ENCODE measurements around the gene SLC25A21.
"Not testable (repeated sequence)": the region's sequence is repeated elsewhere in the genome, so short reads cannot be mapped to it uniquely, and the experiment has no call there.

Gene SLC25A21

GRCh38 chr14:36822685-36823084 is 349.7 kb downstream of the SLC25A21 start:
- no peak for DNase-seq (ENCODE audit: low spot score)

DNA sequence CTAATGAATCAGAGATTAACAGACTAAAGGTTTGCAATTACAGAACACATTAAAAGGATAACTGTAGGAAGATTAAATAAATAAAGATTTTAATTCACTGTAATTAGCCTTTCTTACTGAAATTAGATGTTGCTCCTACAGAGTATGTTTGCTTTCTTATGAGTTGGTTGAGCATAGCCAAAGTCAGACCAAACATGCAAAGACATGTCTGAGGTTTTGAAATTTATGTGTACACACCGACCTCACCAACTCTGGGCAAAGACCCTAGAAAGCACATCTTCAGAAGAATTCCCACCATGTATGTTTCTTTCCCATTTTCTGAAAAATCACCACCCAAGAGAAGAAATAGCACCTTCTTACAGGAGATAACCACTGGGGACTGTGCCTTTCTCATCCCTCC is 351.5 kb downstream of the SLC25A21 start:
- DNase-seq (ENCODE audit: low spot score) = no peak

- no peak for DNase-seq (ENCODE audit: low spot score)
Observed at GRCh38 chr14:36820111-36820709, 352.2 kb downstream of the SLC25A21 start.

DNA sequence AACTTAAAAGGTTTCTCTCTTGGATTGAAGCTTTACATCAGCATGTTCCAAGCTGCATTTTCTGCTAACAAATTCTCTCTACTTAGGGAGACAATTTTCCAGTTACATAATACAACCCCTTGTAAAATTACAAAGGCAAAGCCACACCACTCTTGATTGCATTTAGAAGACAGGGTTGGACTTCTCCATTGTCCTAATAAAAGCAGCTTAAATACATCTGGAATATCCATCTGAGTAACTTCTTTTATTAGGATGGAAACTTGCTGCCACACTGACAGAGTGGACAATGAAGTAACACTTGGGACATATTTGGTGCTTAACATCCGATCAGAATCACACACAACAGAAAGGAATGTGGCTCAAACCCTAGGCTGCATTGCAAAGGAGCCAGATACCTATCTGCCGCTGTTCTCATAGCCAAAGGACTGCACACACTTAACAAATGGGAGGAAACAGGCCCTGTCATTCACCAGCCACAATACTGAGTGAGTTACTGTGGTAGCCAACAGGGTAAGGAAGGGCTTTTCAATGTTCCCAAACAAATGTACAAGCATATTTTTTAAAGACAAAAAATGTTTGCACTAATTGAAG is 353.5 kb downstream of the SLC25A21 start:
- DNase-seq (ENCODE audit: low spot score) = no peak

- no peak for DNase-seq (ENCODE audit: low spot score)
Observed at GRCh38 chr14:36818246-36818645, 354.2 kb downstream of the SLC25A21 start.

GRCh38 chr14:36817071-36817930 is 355.1 kb downstream of the SLC25A21 start:
- DNase-seq (ENCODE audit: low spot score) = no peak

- DNase-seq (ENCODE audit: low spot score) = no peak
Observed at GRCh38 chr14:36816481-36816880, 355.9 kb downstream of the SLC25A21 start.

DNA sequence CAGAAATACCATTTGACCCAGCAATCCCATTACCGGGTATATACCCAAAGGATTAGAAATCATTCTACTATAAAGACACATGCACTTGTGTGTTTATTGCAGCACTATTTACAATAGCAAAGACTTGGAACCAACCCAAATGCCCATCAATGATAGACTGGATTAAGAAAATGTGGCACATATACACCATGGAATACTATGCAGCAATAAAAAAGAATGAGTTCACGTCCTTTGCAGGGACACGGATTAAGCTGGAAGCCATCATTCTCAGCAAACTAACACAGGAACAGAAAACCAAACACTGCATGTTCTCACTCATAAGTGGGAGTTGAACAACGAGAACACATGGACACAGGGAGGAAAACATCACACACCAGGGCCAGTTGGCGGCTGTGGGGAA is 357.6 kb downstream of the SLC25A21 start:
- not testable (repeated sequence) for DNase-seq (ENCODE audit: low spot score)

DNA sequence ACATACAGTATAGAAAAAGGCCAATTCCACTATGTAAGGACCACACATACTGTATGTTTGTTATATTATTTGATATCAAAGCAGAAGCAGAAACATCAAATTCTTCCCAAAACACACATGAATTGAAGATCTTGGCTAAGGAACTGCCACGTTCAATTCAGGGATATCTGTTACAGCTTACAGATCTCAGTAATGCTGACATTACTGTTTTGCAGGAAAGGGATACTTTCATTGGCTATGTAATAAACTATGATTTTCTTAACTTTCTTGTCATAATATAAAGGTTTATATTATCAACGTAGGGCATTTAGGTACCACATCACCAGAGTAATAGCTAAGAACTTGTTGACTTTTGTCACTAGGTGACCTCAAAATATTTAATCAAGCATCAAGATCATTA is 362.2 kb downstream of the SLC25A21 start:
- no peak for DNase-seq (ENCODE audit: low spot score)

- no peak for DNase-seq (ENCODE audit: low spot score)
Observed at GRCh38 chr14:36807727-36808126, 364.7 kb downstream of the SLC25A21 start.

- DNase-seq (ENCODE audit: low spot score) = no peak
Observed at GRCh38 chr14:36805131-36805559, 367.3 kb downstream of the SLC25A21 start.

- DNase-seq (ENCODE audit: low spot score) = no peak
Observed at GRCh38 chr14:36797634-36798033, 374.8 kb downstream of the SLC25A21 start.

- no peak for DNase-seq (ENCODE audit: low spot score)
Observed at GRCh38 chr14:36791402-36791801, 381.0 kb downstream of the SLC25A21 start.

- DNase-seq (ENCODE audit: low spot score) = no peak
Observed at GRCh38 chr14:36785511-36785910, 386.9 kb downstream of the SLC25A21 start.

- no peak for DNase-seq (ENCODE audit: low spot score)
Observed at GRCh38 chr14:36784541-36784940, 387.9 kb downstream of the SLC25A21 start.

GRCh38 chr14:36781897-36782296 is 390.5 kb downstream of the SLC25A21 start:
- no peak for DNase-seq (ENCODE audit: low spot score)

- no peak for DNase-seq (ENCODE audit: low spot score)
Observed at GRCh38 chr14:36773558-36773957, 398.8 kb downstream of the SLC25A21 start.

DNA sequence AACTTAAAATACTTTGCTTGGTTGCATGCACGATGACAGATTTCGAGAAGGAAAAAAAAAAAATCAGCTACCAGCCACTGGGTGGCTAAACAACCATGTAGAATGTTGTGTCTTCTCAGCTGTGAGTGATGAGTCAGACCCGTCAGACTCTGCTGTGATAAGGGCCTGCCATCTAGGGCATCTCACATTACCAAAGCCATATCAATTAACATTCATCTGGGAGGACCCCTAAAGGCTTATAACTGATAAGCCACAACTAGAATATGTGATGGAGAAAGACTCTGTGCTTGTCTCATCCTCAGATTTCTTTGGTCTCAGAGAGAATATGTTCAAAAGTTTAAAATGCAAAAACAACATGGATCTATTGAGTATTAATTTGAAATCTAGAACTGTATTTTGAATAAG is 399.3 kb downstream of the SLC25A21 start:
- DNase-seq (ENCODE audit: low spot score) = no peak

DNA sequence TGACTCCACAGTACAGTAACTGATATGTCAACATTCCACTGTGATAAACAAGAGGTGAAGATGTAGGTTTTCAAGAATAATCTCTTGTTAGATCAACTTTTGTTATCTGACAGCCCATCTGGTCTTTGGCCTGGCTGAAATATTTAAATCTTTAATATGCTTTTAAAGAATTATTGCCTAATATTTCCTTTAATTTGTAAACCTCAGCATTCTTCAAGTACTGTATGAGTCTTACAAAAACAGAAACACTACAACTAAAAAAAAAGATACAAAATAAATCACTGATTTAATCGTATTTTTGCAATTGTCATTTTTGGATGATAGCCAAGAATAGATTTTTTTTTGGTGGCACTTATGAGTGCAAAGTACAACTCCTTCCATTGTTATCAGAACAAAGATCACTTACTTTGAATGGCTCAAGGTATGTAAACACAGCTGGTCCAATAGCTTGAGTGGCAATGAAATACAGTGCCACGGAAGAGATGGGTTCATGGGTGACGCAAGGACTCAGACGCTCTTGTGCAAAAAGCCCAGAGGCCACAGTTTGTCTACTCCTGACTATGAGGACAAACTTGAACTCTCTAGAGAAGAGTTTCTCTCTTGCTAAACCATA is 401.3 kb downstream of the SLC25A21 start:
- DNase-seq (ENCODE audit: low spot score) = no peak

DNA sequence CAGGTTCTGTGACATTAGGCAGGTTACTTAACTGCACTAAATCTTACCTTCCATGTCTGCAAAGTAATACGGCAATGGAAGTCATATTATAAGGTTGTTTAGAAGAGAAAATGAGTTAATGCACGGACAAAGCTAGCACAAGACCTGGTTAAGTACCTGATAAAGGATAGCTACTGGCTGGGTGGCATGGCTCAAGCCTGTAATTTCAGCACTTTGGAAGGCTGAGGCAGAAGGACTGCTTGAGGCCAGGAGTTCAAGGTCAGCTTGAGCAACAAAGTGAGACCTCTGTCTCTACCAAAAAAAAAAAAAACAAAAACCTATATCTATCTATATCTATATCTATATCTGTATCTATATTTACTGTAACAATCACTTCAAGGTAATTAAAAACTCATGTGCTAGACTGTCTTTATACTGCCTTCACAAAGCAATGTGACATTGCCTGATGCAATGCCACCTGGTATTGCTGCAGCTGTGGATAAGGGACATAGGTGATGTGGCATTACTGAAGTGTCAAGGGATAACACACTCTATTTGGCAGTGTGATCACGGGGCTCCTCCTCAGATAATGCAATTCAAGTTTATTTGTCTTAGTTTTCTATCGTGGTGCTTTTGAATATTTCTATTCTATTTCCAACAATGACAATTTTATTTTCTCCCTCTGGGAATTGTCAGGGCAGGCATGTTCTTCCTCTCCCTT is 403.6 kb downstream of the SLC25A21 start:
- no peak for DNase-seq (ENCODE audit: low spot score)

- DNase-seq (ENCODE audit: low spot score) = no peak
Observed at GRCh38 chr14:36767603-36768281, 404.7 kb downstream of the SLC25A21 start.

- no peak for DNase-seq (ENCODE audit: low spot score)
Observed at GRCh38 chr14:36766974-36767373, 405.4 kb downstream of the SLC25A21 start.

Data from cerebellar cortex (tissue), 1 donor.